G401 (cell line): ENCODE results near the gene LRRFIP2. TPM values are rescaled to one million over a fixed set of nuclear protein-coding genes. Genes with fewer than 3 reads are reported as not detected.
"Not testable (repeated sequence)": the region's sequence is repeated elsewhere in the genome, so short reads cannot be mapped to it uniquely, and the experiment has no call there.

Experiments
- DNase-seq: peaks from one replicate; pipeline ENCODE4 v3.0.0-alpha.2; 2015; ENCODE audit warnings: low spot score
- in situ Hi-C: cut with HindIII; loops from 2 replicates; pipeline ENCODE4 v1.10.0; 2016; ENCODE audit warnings: low sequenced_read_pairs, mixed read lengths
- total RNA-seq: library from RNA; depleted of rRNA; stranded (reverse); fragments of >200 nt; shearing (Covaris generic); gene quantifications from 2 replicates; pipeline ENCODE4 v1.2.3, GENCODE V29; 2014

Gene LRRFIP2
- total RNA-seq, 1 experiment from 2014 or later, result 90.5 TPM

- in situ Hi-C loops, result no loop called here
- no peak for DNase-seq
These were observed 47.5 kb downstream of the LRRFIP2 start for GRCh38 chr3:37126856-37127255.

GRCh38 chr3:37125195-37126073 is 48.9 kb downstream of the LRRFIP2 start:
- DNase-seq, result no peak
- in situ Hi-C loops, result no loop called here

GRCh38 chr3:37124435-37124834 is 49.9 kb downstream of the LRRFIP2 start:
- in situ Hi-C loops, result no loop called here
- no peak for DNase-seq

GRCh38 chr3:37123292-37123691 is 51.1 kb downstream of the LRRFIP2 start:
- no peak for DNase-seq
- in situ Hi-C loops, result no loop called here

- DNase-seq, in situ Hi-C loops: not testable (repeated sequence)
These were observed 52.3 kb downstream of the LRRFIP2 start for GRCh38 chr3:37122069-37122468.

- no peak for DNase-seq
- in situ Hi-C loops, result no loop called here
These were observed 56.2 kb downstream of the LRRFIP2 start for GRCh38 chr3:37118163-37118562.

- DNase-seq, result no peak
- in situ Hi-C loops, result no loop called here
These were observed 56.8 kb downstream of the LRRFIP2 start for GRCh38 chr3:37117548-37117947.

GRCh38 chr3:37116998-37117397 is 57.4 kb downstream of the LRRFIP2 start:
- in situ Hi-C loops, result no loop called here

GRCh38 chr3:37115446-37115845 is 58.9 kb downstream of the LRRFIP2 start:
- in situ Hi-C loops, result no loop called here
- no peak for DNase-seq

More at GRCh38 chr3:37116998-37117397, 57.4 kb downstream of the LRRFIP2 start:
- no peak for DNase-seq

GRCh38 chr3:37114251-37115145 is 59.9 kb downstream of the LRRFIP2 start:
- DNase-seq, result no peak
- in situ Hi-C loops, result no loop called here

GRCh38 chr3:37112987-37113386 is 61.4 kb downstream of the LRRFIP2 start:
- no peak for DNase-seq
- in situ Hi-C loops, result no loop called here

- no peak for DNase-seq
- in situ Hi-C loops, result no loop called here
These were observed 63.2 kb downstream of the LRRFIP2 start for GRCh38 chr3:37111199-37111598.

- no peak for DNase-seq
- in situ Hi-C loops, result no loop called here
These were observed 66.5 kb downstream of the LRRFIP2 start for GRCh38 chr3:37107846-37108245.

GRCh38 chr3:37103103-37103808 is 71.1 kb downstream of the LRRFIP2 start:
- no peak for DNase-seq
- in situ Hi-C loops, result no loop called here

GRCh38 chr3:37100411-37100810 is 74.0 kb downstream of the LRRFIP2 start:
- no peak for DNase-seq

GRCh38 chr3:37099469-37099868 is 74.9 kb downstream of the LRRFIP2 start:
- in situ Hi-C loops, result no loop called here
- no peak for DNase-seq

More at GRCh38 chr3:37100411-37100810, 74.0 kb downstream of the LRRFIP2 start:
- in situ Hi-C loops, result no loop called here

GRCh38 chr3:37098884-37099283 is 75.5 kb downstream of the LRRFIP2 start:
- no peak for DNase-seq
- in situ Hi-C loops, result no loop called here

- in situ Hi-C loops, result no loop called here
- DNase-seq, result no peak
These were observed 76.6 kb downstream of the LRRFIP2 start for GRCh38 chr3:37097776-37098175.

GRCh38 chr3:37096975-37097374 is 77.4 kb downstream of the LRRFIP2 start:
- DNase-seq, result no peak

More at GRCh38 chr3:37096975-37097374, 77.4 kb downstream of the LRRFIP2 start:
- in situ Hi-C loops, result no loop called here
